GM10266 (cell line): ENCODE results near the gene CCDC88C.
"Not testable (repeated sequence)": the region's sequence is repeated elsewhere in the genome, so short reads cannot be mapped to it uniquely, and the experiment has no call there.

Experiments used
- DNase-seq: peaks from one replicate; pipeline ENCODE4 v3.0.0; 2012; ENCODE audit errors: extremely low spot score
- CTCF ChIP-seq: IDR thresholded peaks from 2 replicates; pipeline ENCODE4 v1.5.1; 2012; ENCODE audit warnings: mild to moderate bottlenecking, low read depth; ENCODE audit not compliant: control insufficient read depth, insufficient read depth; ENCODE audit errors: missing control alignments

CCDC88C gene

GRCh38 chr14:91415794-91416743, 1.6 kb downstream of the CCDC88C start:
- DNase-seq, result peak; percentile 86
- no peak for TF ChIP-seq CTCF

- no peak for DNase-seq
These were observed 3.2 kb downstream of the CCDC88C start for GRCh38 chr14:91414475-91414833.

GRCh38 chr14:91413547-91414474, 3.8 kb downstream of the CCDC88C start:
- no peak for TF ChIP-seq CTCF
- no peak for DNase-seq

More at GRCh38 chr14:91414475-91414833, 3.2 kb downstream of the CCDC88C start:
- no peak for TF ChIP-seq CTCF

- no peak for TF ChIP-seq CTCF
These were observed 4.7 kb downstream of the CCDC88C start for GRCh38 chr14:91412939-91413338.

GRCh38 chr14:91410771-91411536, 6.7 kb downstream of the CCDC88C start:
- peak; percentile 37 for DNase-seq
- TF ChIP-seq CTCF, result no peak

More at GRCh38 chr14:91412939-91413338, 4.7 kb downstream of the CCDC88C start:
- DNase-seq, result no peak

GRCh38 chr14:91409928-91410718, 7.5 kb downstream of the CCDC88C start:
- DNase-seq, result no peak
- TF ChIP-seq CTCF, result no peak

- not testable (repeated sequence) for DNase-seq
These were observed 8.4 kb downstream of the CCDC88C start for GRCh38 chr14:91409240-91409639.
